H9 (cell line): ENCODE measurements around the gene COQ5. TPM values are rescaled to one million over a fixed set of nuclear protein-coding genes. Genes with fewer than 3 reads are reported as not detected.
A peak's percentile ranks its signal among the peaks of the same experiment; 100 is the strongest.

ENCODE experiments used
- DNase-seq: peaks from one replicate; pipeline ENCODE4 v3.0.0-alpha.2; 2017
- H2AFZ ChIP-seq: one replicate; pipeline ENCODE4 v1.6.1; 2013; ENCODE audit warnings: mild to moderate bottlenecking, low read length, control low read depth, moderate library complexity
- H2AK5ac ChIP-seq: 2 replicates; pipeline ENCODE4 v1.6.1; 2013; ENCODE audit warnings: low read length, control low read depth, mixed read lengths; ENCODE audit not compliant: insufficient read length
- H2BK120ac ChIP-seq: one replicate; pipeline ENCODE4 v1.6.1; 2013; ENCODE audit warnings: low read depth, mild to moderate bottlenecking, low read length, control low read depth, inconsistent platforms; ENCODE audit not compliant: poor library complexity, severe bottlenecking
- H2BK12ac ChIP-seq: 2 replicates; pipeline ENCODE4 v1.6.1; 2013; ENCODE audit warnings: low read length, control low read depth, mixed read lengths, low read depth; ENCODE audit not compliant: insufficient read length
- H2BK15ac ChIP-seq: 2 replicates; pipeline ENCODE4 v1.6.1; 2013; ENCODE audit warnings: low read depth, low read length, control low read depth
- H2BK20ac ChIP-seq: one replicate; pipeline ENCODE4 v1.6.1; 2013; ENCODE audit warnings: low read depth, mild to moderate bottlenecking, low read length, control low read depth, inconsistent platforms; ENCODE audit not compliant: poor library complexity, severe bottlenecking
- H2BK5ac ChIP-seq: 2 replicates; pipeline ENCODE4 v1.6.1; 2013; ENCODE audit warnings: low read length, control low read depth, mixed read lengths; ENCODE audit not compliant: insufficient read length
- H3K14ac ChIP-seq: 2 replicates; pipeline ENCODE4 v1.6.1; 2013; ENCODE audit warnings: low read length, control low read depth; ENCODE audit not compliant: insufficient read depth
- H3K18ac ChIP-seq: 2 replicates; pipeline ENCODE4 v1.6.1; 2013; ENCODE audit warnings: low read depth, mild to moderate bottlenecking, mixed read lengths, low read length, control low read depth; ENCODE audit not compliant: insufficient read length
- H3K23ac ChIP-seq: 2 replicates; pipeline ENCODE4 v1.6.1; 2013; ENCODE audit warnings: low read length, control low read depth, mixed read lengths, low read depth; ENCODE audit not compliant: insufficient read length
- H3K23me2 ChIP-seq: 2 replicates; pipeline ENCODE4 v1.6.1; 2013; ENCODE audit warnings: low read depth, mild to moderate bottlenecking, mixed read lengths, low read length, control low read depth; ENCODE audit not compliant: insufficient read length, poor library complexity, severe bottlenecking
- H3K27ac ChIP-seq: 2 replicates; pipeline ENCODE4 v1.5.1; 2013; ENCODE audit warnings: low read length, control low read depth, mixed read lengths, low read depth; ENCODE audit not compliant: insufficient read length
- H3K27me3 ChIP-seq: 2 replicates; pipeline ENCODE4 v1.6.1; 2013; ENCODE audit warnings: low read length, control low read depth, inconsistent platforms; ENCODE audit not compliant: insufficient read depth
- H3K4ac ChIP-seq: 2 replicates; pipeline ENCODE4 v1.6.1; 2013; ENCODE audit warnings: low read depth, mild to moderate bottlenecking, control low read depth, inconsistent platforms, low read length, moderate library complexity
- H3K4me1 ChIP-seq: 2 replicates; pipeline ENCODE4 v1.6.1; 2013; ENCODE audit warnings: low read length, control low read depth, inconsistent platforms; ENCODE audit not compliant: insufficient read depth
- H3K4me2 ChIP-seq: 2 replicates; pipeline ENCODE4 v1.6.1; 2013; ENCODE audit warnings: low read length, control low read depth, mixed read lengths; ENCODE audit not compliant: insufficient read length, insufficient read depth
- H3K56ac ChIP-seq: 2 replicates; pipeline ENCODE4 v1.6.1; 2013; ENCODE audit warnings: low read depth, mild to moderate bottlenecking, mixed read lengths, low read length, control low read depth; ENCODE audit not compliant: insufficient read length
- H3K79me1 ChIP-seq: 2 replicates; pipeline ENCODE4 v1.6.1; 2013; ENCODE audit warnings: low read depth, mild to moderate bottlenecking, moderate library complexity, low read length, control low read depth, inconsistent platforms; ENCODE audit not compliant: insufficient read depth, poor library complexity, severe bottlenecking
- H3K79me2 ChIP-seq: 2 replicates; pipeline ENCODE4 v1.6.1; 2013; ENCODE audit warnings: low read length, control low read depth, inconsistent platforms; ENCODE audit not compliant: insufficient read depth
- H3K9ac ChIP-seq: 2 replicates; pipeline ENCODE4 v1.6.1; 2013; ENCODE audit warnings: low read length, control low read depth, mixed read lengths; ENCODE audit not compliant: insufficient read length; ENCODE audit errors: extremely low read depth
- H3K9me3 ChIP-seq: one replicate; pipeline ENCODE4 v1.6.1; 2013; ENCODE audit warnings: low read depth, low read length, inconsistent platforms; ENCODE audit not compliant: control insufficient read depth
- H3T11ph ChIP-seq: one replicate; pipeline ENCODE4 v1.6.1; 2013; ENCODE audit warnings: mild to moderate bottlenecking, low read length, control low read depth, inconsistent platforms
- H4K20me1 ChIP-seq: one replicate; pipeline ENCODE4 v1.6.1; 2013; ENCODE audit not compliant: control insufficient read depth, insufficient read length, insufficient read depth
- H4K5ac ChIP-seq: 2 replicates; pipeline ENCODE4 v1.6.1; 2013; ENCODE audit warnings: low read depth, mild to moderate bottlenecking, mixed read lengths, low read length, control low read depth; ENCODE audit not compliant: insufficient read length
- H4K8ac ChIP-seq: replicated peaks from 2 replicates; pipeline ENCODE4 v1.6.1; 2013; ENCODE audit warnings: low read length, control low read depth, mixed read lengths, low read depth; ENCODE audit not compliant: insufficient read length
- H4K91ac ChIP-seq: 2 replicates; pipeline ENCODE4 v1.6.1; 2013; ENCODE audit warnings: low read depth, mild to moderate bottlenecking, moderate library complexity, mixed read lengths, low read length, control low read depth; ENCODE audit not compliant: insufficient read length
- H3K27ac Mint-ChIP-seq, 3 experiments: 2 replicates in 2 of 3; 3 replicates in 1 of 3; pipeline ENCODE4 v1.8.0; 2020 to 2021; ENCODE audit warnings: mixed read lengths in 3 of 3, mild to moderate bottlenecking in 1 of 3, moderate library complexity in 1 of 3
- H3K27me3 Mint-ChIP-seq: 2 replicates; pipeline ENCODE4 v1.8.0; 2021; ENCODE audit warnings: low read depth, mild to moderate bottlenecking, moderate library complexity, mixed read lengths
- H3K36me3 Mint-ChIP-seq, 3 experiments: 2 replicates in 2 of 3; 3 replicates in 1 of 3; pipeline ENCODE4 v1.8.0; 2020 to 2021; ENCODE audit warnings: low read depth in 3 of 3, mixed read lengths in 3 of 3; ENCODE audit not compliant: insufficient read depth in 1 of 3
- H3K4me1 Mint-ChIP-seq, 2 experiments: 2 replicates each; pipeline ENCODE4 v1.8.0; 2020; ENCODE audit warnings: mixed read lengths in 2 of 2
- H3K4me3 Mint-ChIP-seq, 2 experiments: 2 replicates in 1 of 2; 3 replicates in 1 of 2; pipeline ENCODE4 v1.8.0; 2020 to 2021; ENCODE audit warnings: mild to moderate bottlenecking in 2 of 2, mixed read lengths in 2 of 2, moderate library complexity in 1 of 2
- H3K9me3 Mint-ChIP-seq, 2 experiments: 2 replicates in 1 of 2; 3 replicates in 1 of 2; pipeline ENCODE4 v1.8.0; 2020; ENCODE audit warnings: mild to moderate bottlenecking in 2 of 2, mixed read lengths in 2 of 2, moderate library complexity in 1 of 2
- WGBS: extraction: QIAGEN DNeasy Blood & Tissue Kit; methylation state at CpG from one replicate; pipeline ENCODE4 v1.1.7; 2013; ENCODE audit warnings: missing lambda C conversion rate, low lambda C conversion rate, mixed read lengths; ENCODE audit not compliant: insufficient read length; ENCODE audit errors: extremely low coverage; 5-methylcytosine and 5-hydroxymethylcytosine counted together
- total RNA-seq: library from RNA; stranded (reverse); gene quantifications from 2 replicates; pipeline ENCODE4 v1.2.1, GENCODE V29; 2021
- TF ChIP-seq, protein P1 (sequence below): fragments of 200-600 bp; sonication (generic); conservative IDR thresholded peaks from 3 replicates; pipeline ENCODE4 v1.8.0; 2021; ENCODE audit warnings: antibody characterized with exemption, mild to moderate bottlenecking

The COQ5 gene
- total RNA-seq, 1 experiment from 2014 or later: 34.8 TPM

DNA sequence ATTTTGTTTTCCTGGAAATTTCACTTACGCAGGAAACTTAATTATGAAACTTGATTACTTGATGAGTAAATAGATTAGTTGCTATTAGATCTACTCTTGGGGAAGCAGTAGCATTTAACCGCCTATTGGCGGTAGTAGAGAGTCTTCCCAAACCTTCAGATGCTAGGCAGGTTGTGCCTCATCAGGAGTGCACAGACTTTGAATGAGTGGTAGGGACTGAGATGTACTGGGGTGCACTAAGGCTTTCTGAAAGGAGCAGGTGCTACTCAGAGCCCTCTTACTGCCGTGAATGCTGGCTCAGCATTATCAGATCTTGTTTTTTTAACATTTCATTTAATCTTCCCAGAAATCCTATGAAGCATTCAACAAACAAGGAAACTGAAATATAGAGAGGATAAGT, 75.0 kb downstream of the COQ5 start:
- no peak overlapping the region for H2BK20ac ChIP-seq
- H3K4me2 ChIP-seq: no peak overlapping the region
- H3K4me1 Mint-ChIP-seq: no peaks in the 10 kb centered on the region
- no peaks in the 10 kb centered on the region for H3K27me3 ChIP-seq
- H4K20me1 ChIP-seq: no peaks in the 10 kb centered on the region
- H3K36me3 Mint-ChIP-seq: peaks cover 34 to 77% (median 51%) of the 10 kb centered on the region in 3 experiments; a peak in 6 of 7 replicates
- H3K23me2 ChIP-seq: no peaks in the 10 kb centered on the region
- H3K9me3 ChIP-seq: no peaks in the 10 kb centered on the region
- no peak overlapping the region for H4K8ac ChIP-seq
- no peak overlapping the region for H2AK5ac ChIP-seq
- H3K18ac ChIP-seq: no peak overlapping the region
- no peak overlapping the region for H3K4ac ChIP-seq
- no peak overlapping the region for H3K27ac ChIP-seq
- no peaks in the 10 kb centered on the region for H3K27me3 Mint-ChIP-seq
- H3K14ac ChIP-seq: no peak overlapping the region
- H3K4me1 ChIP-seq: no peaks in the 10 kb centered on the region
- H2AFZ ChIP-seq: no peak overlapping the region
- no peak overlapping the region for H3K56ac ChIP-seq
- peaks cover 3% of the 10 kb centered on the region for H3K79me1 ChIP-seq
- H3K9me3 Mint-ChIP-seq: no peaks in the 10 kb centered on the region
- H2BK120ac ChIP-seq: no peak overlapping the region
- H4K91ac ChIP-seq: no peak overlapping the region
- no peak overlapping the region for H3K9ac ChIP-seq
- H3T11ph ChIP-seq: no peak overlapping the region
- TF ChIP-seq, protein P1, sequence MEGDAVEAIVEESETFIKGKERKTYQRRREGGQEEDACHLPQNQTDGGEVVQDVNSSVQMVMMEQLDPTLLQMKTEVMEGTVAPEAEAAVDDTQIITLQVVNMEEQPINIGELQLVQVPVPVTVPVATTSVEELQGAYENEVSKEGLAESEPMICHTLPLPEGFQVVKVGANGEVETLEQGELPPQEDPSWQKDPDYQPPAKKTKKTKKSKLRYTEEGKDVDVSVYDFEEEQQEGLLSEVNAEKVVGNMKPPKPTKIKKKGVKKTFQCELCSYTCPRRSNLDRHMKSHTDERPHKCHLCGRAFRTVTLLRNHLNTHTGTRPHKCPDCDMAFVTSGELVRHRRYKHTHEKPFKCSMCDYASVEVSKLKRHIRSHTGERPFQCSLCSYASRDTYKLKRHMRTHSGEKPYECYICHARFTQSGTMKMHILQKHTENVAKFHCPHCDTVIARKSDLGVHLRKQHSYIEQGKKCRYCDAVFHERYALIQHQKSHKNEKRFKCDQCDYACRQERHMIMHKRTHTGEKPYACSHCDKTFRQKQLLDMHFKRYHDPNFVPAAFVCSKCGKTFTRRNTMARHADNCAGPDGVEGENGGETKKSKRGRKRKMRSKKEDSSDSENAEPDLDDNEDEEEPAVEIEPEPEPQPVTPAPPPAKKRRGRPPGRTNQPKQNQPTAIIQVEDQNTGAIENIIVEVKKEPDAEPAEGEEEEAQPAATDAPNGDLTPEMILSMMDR: peak; percentile 79
- H3K79me2 ChIP-seq: no peaks in the 10 kb centered on the region
- WGBS: no CpG with 5 or more reads among the region's 4 CpGs
- H3K23ac ChIP-seq: no peak overlapping the region
- H2BK15ac ChIP-seq: no peak overlapping the region
- H2BK12ac ChIP-seq: no peak overlapping the region
- H3K4me3 Mint-ChIP-seq: peak overlapping the region in 1 of 2 experiments; percentile 12; a peak in 1 of 5 replicates
- H2BK5ac ChIP-seq: no peak overlapping the region
- H3K27ac Mint-ChIP-seq: no peak overlapping the region
- no peak overlapping the region for H4K5ac ChIP-seq
- no peak for DNase-seq

Other genes with a start within 250 kb of the COQ5 start
- 2,441 and 2,702 TPM in 2 replicates for gene RNU4-2, start 237.3 kb downstream of the COQ5 start, total RNA-seq
- gene RNU4-1, start 235.9 kb downstream of the COQ5 start, total RNA-seq: 3,262 and 3,277 TPM in 2 replicates
- gene SIRT4, start 226.8 kb downstream of the COQ5 start, total RNA-seq: 1.4 and 2.1 TPM in 2 replicates
- gene PLA2G1B, start 201.4 kb downstream of the COQ5 start, total RNA-seq: not detected in 2 replicates
- gene MSI1, start 160.0 kb downstream of the COQ5 start, total RNA-seq: 91.5 and 93.2 TPM in 2 replicates
- gene COX6A1, start 91.0 kb downstream of the COQ5 start, total RNA-seq: 415 and 425 TPM in 2 replicates
- 70.4 and 77.9 TPM in 2 replicates for gene TRIAP1, start 82.8 kb downstream of the COQ5 start, total RNA-seq
- gene GATC, start 82.7 kb downstream of the COQ5 start, total RNA-seq: 25.9 and 38.5 TPM in 2 replicates
- 302 and 306 TPM in 2 replicates for gene SRSF9, start 59.4 kb downstream of the COQ5 start, total RNA-seq
- gene DYNLL1, start 33.0 kb downstream of the COQ5 start, total RNA-seq: 618 and 638 TPM in 2 replicates
- gene RNF10, start 5.2 kb upstream of the COQ5 start, total RNA-seq: 153 and 157 TPM in 2 replicates
- gene POP5, start 52.2 kb upstream of the COQ5 start, total RNA-seq: 64.0 and 65.8 TPM in 2 replicates
- 3.0 and 3.1 TPM in 2 replicates for gene CABP1, start 111.5 kb upstream of the COQ5 start, total RNA-seq
- 181 TPM in 2 replicates for gene MLEC, start 158.0 kb upstream of the COQ5 start, total RNA-seq
- 51.5 and 53.5 TPM in 2 replicates for gene UNC119B, start 181.3 kb upstream of the COQ5 start, total RNA-seq
- gene ACADS, start 196.7 kb upstream of the COQ5 start, total RNA-seq: 8.3 and 9.5 TPM in 2 replicates